ENCODE measurements around the gene KLC4.

The KLC4 gene

GRCh38 chr6:43045371-43045930, 14.0 kb upstream of the KLC4 start:
- TF ChIP-seq CTCF (IDR thresholded peaks at IDR 0.05; ENCODE audit: control insufficient read depth, extremely low read depth, insufficient read depth), result no peak
- no peak for DNase-seq (ENCODE audit: low read depth)
- H3K4me3 ChIP-seq (ENCODE audit: low read depth, low read length), result no peak overlapping the region

- no peak for TF ChIP-seq CTCF (IDR thresholded peaks at IDR 0.05; ENCODE audit: control insufficient read depth, extremely low read depth, insufficient read depth)
- DNase-seq (ENCODE audit: low read depth), result no peak
- H3K4me3 ChIP-seq (ENCODE audit: low read depth, low read length), result no peak overlapping the region
Measured at GRCh38 chr6:43047998-43048397, 11.4 kb upstream of the KLC4 start.

DNA sequence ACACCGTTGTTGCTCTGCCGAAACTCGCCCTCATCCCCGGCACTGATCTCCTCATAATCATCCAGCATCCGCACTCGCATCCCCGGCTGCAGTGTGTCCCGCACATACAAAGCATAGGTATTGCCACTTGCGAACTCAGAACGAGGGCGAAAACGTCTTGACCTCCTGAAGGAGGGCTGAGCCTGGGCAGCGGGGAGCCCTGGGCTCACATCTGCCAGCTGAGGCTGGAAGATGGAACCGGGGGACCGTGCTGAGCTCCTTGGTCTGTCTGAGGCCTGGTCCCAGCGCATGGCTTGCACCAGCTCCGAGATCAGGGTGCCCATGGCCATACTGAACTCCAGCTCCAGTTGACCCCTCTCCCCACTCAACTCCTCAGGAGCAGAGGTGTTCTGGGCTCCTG, 8.4 kb upstream of the KLC4 start:
- DNase-seq (ENCODE audit: low read depth), result no peak
- no peak overlapping the region for H3K4me3 ChIP-seq (ENCODE audit: low read depth, low read length)
- no peak for TF ChIP-seq CTCF (IDR thresholded peaks at IDR 0.05; ENCODE audit: control insufficient read depth, extremely low read depth, insufficient read depth)

GRCh38 chr6:43052225-43052841, 7.1 kb upstream of the KLC4 start:
- DNase-seq (ENCODE audit: low read depth), result no peak
- no peak for TF ChIP-seq CTCF (IDR thresholded peaks at IDR 0.05; ENCODE audit: control insufficient read depth, extremely low read depth, insufficient read depth)
- peak overlapping the region; percentile 94 for H3K4me3 ChIP-seq (ENCODE audit: low read depth, low read length)

DNA sequence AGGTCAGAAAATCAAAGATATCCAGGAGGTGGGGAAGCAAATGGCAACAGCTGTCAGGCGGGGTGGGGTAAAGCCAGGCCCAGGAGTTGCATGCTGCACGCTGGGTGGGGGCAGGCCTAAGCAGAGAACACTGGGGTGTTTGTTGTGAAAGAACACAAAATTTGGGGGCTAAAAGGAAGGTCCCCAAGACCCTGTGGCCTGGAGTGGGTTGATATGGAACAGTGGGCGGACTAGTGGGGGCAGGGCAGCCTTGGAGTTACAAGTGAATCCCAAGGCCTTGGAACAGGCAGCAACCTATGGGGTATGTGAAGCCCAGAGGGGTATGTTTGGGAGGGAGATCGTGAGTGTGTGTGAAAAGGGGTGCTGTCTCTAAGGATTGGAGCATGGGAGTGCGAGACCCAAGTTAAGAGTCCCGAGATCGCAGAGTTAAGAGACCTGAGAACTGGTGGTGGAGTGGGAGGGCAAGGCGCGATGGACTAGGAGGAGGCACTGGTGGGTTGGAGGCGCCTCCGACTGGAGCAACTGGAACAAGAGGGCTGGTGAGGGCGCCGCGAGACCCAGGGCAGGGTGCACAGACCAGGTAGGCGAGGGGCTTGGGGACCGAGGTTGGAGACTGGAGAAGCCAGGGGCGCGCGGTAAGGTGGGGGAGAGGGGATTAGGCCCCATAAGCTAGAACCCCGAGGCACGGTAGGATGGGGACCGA, 6.4 kb upstream of the KLC4 start:
- TF ChIP-seq CTCF (IDR thresholded peaks at IDR 0.05; ENCODE audit: control insufficient read depth, extremely low read depth, insufficient read depth), result no peak
- peak overlapping the region; percentile 94 for H3K4me3 ChIP-seq (ENCODE audit: low read depth, low read length)
- DNase-seq (ENCODE audit: low read depth), result no peak

DNA sequence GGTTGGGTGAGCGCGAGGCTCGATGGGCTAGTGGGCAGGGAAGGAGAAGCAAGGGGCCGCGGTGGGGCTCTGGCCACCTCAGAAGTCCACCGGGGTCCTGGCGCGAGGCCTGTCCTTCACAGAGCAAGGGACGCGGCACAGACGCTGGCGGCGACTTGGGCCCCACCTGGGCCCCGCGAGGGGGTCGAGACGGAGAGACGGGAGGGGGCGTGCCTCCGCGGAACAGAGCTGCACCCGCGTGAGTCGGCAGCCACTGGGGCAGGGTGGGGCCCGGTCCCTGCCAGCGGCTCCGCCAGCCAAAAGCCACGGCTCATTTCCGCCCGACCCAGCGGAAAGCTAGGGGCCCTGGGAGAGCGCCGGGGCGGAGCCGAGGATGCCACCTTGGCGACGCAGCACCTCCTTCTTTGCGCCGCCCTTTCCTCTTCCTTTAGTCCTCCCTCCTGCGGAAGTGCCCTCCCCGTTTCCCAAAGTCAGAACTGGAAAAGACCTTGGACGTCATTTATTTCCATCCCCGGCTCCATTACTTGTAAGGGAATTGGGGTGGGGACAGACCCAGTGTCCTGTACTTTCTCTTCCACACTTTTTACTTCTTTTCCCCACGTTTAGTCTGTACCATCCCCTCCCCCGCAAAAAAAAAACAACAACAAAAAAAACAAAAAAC, 5.8 kb upstream of the KLC4 start, which contains the start of gene CUL7:
Gene CUL7, minus strand, starts transcription at position 307 of the 661 bp plus-strand sequence. CDS start 1,063 bp downstream, outside the sequence.
- no peak for TF ChIP-seq CTCF (IDR thresholded peaks at IDR 0.05; ENCODE audit: control insufficient read depth, extremely low read depth, insufficient read depth)
- peak; percentile 86 for DNase-seq (ENCODE audit: low read depth)
- H3K4me3 ChIP-seq (ENCODE audit: low read depth, low read length), result peak within 1 kb of the TSS; percentile 94

Measured in LNCaP clone FGC (cell line).